ENCODE results near the gene KLHL6.
A peak's percentile ranks its signal among the peaks of the same experiment; 100 is the strongest.
"Not testable (repeated sequence)": the region's sequence is repeated elsewhere in the genome, so short reads cannot be mapped to it uniquely, and the experiment has no call there.

KLHL6 gene

DNA sequence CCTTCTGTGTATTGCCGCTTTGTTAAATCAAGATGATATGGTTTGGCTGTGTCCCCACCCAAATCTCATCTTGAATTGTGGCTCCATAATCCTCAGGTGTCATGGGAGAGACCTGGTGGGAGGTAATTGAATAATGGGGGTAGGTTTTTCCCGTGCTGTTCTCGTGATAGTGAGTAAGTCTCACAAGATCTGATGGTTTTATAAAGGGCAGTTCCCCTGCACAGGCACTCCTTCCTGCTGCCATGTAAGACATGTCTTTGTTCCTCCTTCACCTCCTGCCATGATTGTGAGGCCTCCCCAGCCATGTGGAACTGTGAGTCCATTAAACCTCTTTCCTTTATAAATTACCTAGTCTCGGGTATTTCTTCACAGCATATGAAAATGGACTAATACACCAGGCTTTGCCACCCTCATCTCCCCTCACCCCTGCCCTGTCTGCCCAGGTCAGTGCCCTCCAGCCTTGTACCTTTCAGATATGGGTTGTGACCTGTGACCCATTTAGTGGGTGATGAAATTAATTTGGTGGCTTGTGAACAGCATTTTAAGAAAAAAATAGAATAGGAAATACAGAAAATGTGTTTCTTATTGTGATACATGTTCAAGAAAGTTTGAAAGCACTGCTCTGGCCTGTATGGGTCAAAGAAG, 71.0 kb downstream of the KLHL6 start:
- no peak for DNase-seq

DNA sequence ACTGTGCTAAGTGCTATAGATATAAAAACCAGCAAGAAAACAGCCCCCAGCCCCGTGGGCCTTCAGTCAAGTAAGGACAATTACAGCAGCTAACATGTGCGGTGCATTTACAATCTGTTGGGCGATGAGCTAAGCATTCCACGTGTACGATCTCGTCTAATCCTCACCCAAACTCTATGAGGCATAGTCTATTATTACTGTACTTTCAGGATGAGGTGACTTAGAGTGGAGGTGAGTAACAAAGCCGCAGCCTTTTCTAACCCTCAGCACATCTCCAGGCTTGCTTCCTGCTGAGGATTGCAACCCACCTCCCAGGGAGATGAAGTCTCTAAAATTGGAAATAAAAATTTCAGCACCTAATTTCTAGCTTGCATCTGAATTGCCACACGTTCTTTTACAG, 73.9 kb downstream of the KLHL6 start:
- DNase-seq, result no peak

DNA sequence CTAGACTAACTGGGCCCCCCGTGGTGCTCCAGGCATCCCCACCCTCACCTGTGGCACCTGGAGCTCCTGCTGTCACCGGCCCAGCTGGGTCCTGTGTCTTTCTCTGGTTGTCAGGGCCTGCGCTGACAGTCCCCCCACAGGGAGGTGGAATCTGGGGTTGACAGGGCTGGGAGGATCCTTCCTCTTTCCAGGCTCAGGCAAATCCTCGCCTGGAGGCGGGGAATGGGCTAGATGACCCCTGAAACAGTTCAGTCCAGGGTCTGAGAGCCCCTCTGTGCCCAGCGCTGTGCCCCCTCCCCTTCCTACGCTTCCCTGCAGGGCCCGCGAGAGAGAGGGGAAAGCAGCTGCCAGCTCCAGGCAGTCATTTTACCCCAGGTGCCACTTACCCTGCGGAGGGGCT, 77.0 kb downstream of the KLHL6 start:
- no peak for DNase-seq

DNA sequence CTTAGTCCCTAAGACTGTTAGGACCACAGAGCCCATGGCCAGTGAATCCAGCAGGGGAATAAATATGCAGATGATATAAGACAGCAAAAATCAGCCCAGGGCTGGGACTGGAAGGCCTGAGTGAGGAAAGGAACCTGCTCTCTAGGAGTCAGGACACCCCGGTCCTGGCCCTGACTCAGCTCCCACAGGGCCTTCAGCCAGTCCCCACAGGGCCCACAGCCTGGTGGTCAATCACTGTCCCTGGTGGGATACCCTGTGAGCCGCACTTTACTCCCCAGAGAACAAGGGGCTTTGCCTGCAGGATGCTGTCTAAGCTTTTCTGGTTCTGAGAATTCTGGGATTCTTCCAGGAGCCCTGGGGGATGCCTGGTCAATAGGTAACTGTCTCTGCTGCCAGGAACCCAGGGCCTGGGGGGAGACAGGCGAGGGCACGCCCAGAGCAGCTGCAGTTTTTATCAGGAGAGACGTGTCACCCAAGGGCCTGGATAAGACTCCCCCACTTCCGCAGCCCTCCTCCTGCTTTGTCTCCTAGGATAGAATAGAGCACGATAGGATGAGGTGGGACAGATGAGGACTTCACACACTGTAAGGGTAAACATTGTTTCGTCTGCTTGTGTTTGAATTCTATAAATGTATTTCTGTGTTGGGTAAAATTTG, 77.6 kb downstream of the KLHL6 start:
- DNase-seq, result no peak

DNA sequence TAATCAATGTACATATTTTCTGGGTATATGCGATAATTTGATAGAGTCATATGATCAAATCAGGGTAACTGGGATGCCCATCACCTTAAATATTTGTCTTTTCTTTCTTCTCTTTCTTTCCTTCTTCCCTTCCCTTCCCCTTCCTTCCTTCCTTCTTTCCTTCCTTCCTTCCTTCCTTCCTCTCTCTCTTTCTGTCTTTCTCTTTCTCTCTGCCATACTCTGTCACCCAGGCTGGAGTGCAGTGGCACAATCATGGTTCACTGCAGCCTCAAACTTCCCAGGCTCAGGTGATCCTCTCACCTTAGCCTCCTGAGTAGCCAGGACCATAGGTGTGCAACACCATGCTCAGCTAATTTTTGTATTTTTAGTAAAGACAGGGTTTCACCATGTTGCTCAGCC, 79.7 kb downstream of the KLHL6 start:
- not testable (repeated sequence) for DNase-seq

DNA sequence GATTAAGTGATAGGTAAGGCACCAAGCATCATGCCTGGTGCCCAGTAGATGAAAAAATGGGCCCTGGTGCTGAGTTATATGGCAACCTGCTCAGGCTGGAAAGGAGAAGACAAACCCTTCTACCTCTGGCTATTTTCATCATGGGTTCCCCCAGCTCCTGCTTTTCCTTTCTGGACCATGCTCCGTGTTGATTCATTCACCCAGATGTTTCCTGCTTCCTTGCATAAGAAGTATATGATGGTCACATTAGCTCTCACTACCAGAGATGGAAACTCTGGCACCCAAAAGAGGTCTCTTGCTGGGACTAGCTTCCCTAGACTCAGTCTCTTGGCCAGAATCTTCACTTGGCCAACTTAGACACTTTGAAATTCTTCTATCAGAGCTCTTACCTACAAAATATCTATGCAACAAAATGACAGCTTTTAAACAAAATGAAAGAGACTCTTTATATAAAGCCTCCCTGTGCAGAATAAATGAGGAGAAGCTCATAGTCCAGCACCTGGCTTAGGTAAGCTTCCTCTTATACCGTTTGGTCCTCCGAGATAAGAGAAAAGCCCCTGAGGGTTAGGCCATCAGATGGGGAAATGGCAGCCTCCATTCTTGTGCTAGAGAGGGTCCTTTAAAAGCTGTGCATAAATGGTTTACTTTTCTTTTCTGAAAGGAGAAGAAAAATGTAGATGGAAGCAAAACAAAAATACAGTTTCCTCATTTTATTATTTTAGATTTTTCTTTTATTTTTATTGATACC, 80.3 kb downstream of the KLHL6 start:
- DNase-seq, result no peak

DNA sequence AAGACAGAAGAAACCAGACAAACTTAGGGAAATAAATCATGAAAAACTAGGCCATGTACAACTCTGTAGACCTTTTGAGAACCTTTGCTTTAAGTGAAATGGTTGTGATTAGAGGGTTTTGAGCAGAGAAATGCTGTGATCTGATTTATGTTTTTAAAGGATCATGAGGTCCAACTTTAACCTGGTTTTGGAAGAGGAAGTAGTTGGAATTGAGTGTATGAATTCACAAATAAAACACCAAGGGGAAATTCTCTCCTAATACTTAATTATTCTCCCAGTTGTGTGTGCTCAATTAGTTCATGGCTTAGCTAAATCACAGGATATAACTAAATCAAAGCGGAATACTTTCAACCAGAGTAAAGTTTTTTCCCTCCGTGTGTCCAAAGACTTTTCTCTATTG, 81.5 kb downstream of the KLHL6 start:
- no peak for DNase-seq

DNA sequence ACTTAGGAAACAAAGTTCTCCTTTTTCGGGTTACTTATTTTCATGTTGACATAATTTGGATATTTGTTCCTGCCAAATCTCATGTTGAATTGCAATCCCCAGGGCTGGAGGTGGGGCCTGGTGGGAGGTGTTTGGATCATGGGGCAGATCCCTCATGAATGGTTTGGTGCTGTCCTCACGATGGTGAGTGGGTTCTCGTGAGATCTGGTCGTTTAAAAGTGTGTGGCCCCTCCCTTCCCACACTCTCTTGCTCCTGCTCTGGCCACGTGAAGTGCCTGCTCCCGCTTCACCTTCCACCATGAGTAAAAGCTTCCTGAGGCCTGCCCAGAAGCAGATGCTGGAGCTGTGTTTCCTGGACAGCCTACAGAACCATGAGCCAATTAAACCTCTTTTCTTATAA, 83.4 kb downstream of the KLHL6 start:
- DNase-seq, result no peak

DNA sequence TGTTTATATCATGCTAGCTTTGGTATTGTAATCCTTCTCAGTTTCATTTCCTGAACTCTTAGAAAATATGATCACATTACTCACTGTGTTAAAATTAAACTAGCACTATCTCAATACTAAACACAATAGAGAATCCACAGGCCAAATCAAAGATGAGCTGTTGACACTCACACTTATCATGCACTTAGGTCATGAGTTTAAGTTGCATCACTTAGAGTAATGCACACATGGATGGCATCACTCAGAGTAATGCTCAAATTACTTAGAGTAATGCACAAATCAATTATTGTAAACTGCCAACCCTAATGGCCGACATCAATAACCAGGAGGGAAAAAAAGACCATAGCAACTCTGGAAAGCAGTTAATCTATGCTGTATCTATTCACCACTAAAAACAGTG, 87.1 kb downstream of the KLHL6 start:
- DNase-seq, result no peak

DNA sequence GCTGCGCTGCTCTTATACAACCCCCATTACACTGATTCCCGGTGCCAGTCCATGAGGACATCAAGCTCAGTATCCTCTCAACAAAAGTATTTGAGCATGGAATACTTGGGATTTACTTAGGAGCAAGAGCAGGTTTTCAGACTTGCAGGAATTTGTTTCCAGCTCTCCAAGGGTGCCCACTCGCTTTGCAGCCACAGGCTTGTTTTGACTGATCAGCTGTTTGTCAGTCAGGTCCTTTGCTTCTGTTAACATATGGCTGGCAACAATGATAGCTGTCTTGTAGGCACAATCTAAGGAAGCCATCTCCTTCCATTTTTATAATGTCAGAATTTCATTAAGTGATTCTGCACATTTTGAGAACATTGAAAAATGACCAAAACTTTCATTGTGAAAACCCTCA, 88.9 kb downstream of the KLHL6 start:
- no peak for DNase-seq

DNA sequence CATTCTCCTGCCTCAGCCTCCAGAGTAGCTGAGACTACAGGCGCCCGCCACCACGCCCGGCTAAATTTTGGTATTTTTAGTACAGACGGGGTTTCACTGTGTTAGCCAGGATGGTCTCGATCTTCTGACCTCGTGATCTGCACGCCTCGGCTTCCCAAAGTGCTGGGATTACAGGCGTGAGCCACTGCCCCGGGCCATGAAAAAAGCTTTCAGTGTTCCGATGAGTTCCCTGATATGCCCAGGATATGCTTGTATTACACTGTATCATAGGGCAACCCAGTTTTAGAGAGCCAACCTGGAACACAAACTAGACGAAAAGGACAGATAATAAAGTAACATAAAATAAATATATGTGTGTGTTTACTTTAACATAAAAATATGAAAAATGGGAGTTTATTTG, 89.8 kb downstream of the KLHL6 start:
- DNase-seq, result not testable (repeated sequence)

DNA sequence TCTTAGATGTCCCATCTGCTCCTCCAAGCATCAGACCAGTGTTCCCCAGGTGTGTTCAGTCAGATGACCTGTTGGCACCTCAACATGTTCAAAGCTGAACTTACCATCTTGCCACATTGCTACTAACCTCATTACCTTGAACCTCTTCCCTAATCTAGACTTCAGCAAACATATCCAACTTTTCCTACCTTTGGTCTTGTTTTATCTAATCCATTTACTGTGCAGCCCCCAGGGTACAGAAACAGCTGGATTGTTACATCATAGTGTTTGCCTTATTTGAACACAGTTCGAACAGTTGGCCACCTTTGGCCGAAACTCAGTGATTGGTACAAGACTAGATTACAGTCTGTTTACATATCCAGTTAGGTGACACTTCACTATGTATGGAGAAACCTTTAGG, 91.0 kb downstream of the KLHL6 start:
- no peak for DNase-seq

DNA sequence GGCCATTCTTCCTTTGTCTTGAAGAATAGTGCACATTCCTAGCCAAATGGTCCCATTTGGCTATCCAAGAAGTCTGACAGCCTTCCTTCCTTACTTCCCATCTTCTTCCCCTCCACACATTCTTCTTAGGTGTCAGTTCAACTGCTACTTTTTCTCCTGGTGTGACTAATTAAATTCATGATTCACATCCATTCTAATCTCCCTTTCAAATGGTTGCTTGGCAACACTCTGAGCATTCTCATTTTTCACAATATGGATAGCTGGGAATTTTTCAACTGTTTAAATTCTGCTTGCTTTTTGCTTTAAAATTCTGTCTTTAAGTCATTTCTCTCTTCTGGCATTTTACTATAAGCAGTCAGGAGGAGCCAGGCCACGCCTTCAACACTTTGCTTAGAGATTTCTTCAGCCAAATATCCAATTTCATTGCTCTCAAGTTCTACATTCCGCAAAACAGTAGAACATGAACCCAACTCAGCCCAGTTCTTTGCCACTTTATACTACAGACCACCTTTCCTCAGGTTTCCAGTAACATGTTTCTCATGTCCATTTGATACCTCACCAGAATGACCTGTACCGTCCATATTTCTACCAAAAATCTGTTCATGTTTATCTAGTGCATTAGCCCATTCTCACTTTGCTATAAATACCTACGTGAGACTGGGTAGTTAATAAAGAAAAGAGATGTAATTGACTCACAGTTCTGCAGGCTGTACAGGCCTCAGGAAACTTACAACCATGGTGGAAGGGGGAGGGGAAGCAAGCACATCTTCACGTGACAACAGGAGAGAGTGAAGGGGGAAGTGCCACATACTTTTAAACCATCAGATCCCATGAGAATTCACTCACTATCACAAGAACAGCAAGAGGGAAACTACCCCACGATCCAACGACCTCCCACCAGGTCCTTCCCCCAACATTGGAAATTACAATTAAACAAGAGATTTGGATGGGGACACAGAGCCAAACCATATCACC, 95.1 kb downstream of the KLHL6 start:
- no peak for DNase-seq

DNA sequence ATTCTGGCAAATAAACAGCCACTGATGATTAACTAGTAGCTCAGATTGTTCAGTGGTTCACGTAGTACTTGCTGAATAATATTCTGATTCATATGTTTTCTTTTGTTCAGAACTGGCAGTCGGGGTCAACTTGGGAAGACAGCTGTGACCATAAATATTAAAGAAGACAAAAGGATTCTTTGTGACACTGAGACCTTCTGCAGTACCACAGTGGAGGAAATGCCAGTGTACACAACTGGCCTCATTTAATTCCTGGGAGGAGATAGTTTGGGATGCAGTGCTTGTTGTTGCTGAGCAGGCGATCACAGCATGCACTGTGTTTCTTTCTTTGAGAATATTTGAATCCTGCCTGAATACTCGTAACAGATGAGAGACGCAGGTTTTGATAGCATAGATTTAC, 100.4 kb downstream of the KLHL6 start:
- no peak for DNase-seq

DNA sequence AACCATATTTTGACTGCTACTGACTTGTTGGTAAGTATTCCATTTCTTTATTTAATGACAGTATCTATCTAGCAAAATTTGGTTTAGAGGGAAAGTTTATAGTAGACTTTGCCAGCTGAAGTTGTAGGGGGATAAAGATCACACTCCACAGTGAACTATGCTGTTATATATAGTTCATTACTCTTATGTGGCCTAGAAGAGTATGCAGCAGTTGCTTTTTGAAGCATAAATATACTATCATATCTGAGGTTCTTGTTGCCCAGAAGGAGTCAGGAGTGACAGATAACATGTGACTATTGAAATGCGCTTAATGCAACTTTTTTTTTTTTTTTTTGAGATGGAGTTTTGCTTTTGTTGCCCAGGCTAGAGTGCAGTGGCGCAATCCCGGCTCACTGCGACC, 101.4 kb downstream of the KLHL6 start:
- no peak for DNase-seq

DNA sequence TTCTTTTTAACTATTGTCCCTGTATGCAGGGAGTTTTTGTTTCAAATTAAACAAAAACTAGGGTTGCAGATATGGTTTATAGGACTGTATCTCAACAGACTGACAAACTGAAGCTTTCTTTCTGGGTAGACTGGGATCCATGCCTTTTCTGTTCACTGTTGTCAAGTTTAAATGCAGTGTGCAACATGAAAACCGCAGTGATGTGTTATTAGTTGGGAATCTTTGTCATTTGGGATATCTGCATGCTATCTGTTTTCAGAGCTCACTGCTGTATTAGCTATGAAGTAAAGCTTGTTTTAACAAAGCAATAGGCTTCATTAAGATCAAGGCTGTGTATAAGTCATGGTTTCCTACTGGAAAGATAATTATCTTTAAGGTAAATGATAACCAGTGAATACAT, 105.7 kb downstream of the KLHL6 start:
- no peak for DNase-seq

DNA sequence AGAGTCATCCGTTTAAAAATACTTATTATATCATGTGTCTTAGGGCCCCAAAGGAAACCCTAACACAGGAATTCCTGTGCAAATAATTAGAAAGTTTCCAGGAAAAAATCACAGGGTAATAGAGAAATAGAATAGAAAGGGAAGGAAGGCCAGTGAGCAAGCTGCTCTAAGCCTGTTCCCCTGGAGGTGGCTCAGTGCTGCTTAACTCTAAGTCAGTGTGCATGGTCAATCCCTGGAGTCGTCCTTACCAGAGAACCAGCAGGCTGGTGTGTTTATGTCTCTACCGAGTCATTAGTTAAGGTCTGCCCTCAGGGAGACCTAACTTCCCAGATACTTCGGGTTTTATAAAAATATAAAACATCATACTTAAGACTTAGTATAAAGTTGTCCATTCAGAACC, 106.1 kb downstream of the KLHL6 start:
- no peak for DNase-seq

DNA sequence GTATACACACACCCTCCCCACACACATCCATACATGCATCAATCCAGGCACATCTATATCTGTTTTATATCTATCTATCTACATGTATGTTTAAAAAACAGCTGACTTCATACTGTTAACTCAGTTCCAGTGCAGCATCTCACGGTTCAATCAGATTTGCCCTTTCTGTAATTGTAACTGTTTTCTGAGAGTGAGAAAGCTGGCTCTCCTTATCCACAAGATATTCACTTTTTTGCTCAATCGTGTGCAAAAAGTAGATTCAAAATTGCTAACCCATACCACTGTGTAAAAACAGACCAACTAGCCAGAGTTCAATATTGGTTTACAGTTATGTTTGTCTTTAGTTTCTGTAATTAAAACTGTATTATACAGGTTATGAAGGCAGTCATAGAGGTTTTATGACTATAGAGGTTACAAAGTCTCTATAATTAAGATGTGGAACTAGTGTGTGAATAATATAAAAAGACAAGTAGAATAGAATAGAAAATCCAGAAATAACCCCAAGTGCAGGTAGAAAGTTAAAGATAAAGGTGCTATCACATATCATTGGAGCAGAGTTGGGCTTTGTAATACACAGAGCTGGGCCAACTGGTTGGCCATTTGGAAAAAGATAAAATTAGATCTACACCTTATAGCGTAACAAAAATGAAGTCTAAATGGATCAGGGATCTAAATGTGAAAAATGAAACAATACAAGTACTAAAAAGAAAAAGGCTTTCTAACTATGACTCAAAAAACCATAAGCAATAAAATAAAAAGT, 107.0 kb downstream of the KLHL6 start:
- DNase-seq, result no peak

DNA sequence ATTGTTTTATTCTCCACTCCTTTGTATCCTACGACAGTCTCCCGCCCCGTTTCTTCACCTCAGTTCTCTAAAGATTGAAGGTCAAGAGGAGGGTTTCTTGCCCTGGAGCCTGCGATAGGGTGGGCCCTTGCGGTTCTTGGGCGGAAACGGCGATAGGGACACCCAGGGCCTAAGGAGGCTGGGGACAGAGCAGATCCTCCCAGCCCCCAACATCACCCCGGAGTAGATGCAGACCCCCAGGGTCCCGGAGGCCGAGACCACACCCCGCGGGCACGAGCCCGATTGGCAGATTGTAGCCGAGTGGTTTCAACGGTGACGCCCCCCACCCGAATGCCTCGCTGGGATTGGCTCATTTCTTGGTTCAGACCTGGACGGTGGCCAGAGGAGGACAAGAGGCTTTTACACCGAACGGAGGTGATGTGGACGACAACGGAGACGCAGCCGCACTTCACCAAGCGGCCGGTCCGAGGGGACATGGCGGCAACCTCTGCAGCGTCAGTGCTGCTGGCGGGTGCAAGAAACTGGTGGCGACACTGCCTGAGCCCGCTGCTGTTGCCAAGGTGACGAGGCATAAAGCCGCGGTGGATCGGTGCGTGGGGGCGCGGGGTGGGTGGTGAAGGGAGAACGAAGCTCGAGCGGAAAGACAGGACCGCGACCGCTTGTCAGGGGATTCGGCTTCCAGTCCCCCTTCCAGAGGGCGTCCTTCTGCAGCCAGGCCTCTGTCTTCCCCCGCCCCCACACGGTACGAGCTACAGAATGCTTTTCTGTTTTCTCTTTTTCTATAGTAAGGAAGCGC, 108.1 kb downstream of the KLHL6 start:
- DNase-seq, result peak; percentile 75

DNA sequence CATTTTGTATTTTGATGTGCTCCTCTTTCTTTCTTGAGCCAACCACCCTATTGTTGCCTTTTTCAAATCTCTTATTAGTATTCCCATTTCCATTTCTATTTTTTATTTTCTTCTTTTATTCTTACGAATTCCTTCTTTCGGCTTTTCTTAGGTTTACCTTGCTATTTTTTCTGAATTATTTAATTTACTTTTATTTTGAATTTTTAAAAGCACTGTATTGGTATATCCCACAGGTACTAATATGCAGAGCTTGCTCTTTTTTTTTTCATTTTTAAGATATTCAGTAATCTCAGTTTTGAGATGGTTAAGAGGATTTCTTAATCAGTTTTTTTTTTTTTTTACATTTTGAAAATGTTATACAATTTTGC, 108.7 kb downstream of the KLHL6 start:
- no peak for DNase-seq

DNA sequence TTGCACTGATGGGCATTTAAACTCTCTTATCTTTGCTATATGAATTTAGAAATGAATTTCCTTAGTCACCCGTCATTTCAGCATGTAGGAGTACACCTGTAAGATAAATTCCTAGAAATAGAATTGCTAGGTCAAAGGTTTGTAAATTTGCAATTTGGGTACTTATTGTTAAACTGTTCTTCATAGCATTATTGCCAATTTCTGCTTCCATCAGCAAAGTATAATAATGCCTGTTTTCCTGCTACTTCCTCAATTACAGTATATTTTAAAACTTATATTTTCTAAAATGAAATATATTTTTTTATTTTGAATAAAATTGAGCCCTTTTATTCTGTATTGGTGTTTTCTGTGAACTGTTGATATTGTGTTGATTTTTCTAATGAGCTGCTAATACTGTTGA, 110.8 kb downstream of the KLHL6 start:
- no peak for DNase-seq
